Muscle layer of duodenum (tissue), 2 donors: ENCODE data around the gene DMAP1.
"Not testable (repeated sequence)": the region's sequence is repeated elsewhere in the genome, so short reads cannot be mapped to it uniquely, and the experiment has no call there.

Experiments
- H3K27ac ChIP-seq: one replicate; pipeline ENCODE4 v1.7.0; 2013; ENCODE audit warnings: mild to moderate bottlenecking, low read length
- H3K27me3 ChIP-seq: one replicate; pipeline ENCODE4 v1.7.0; 2013; ENCODE audit warnings: low read depth, mild to moderate bottlenecking, control low read depth, low read length
- H3K36me3 ChIP-seq, 2 donors: one replicate each; pipeline ENCODE4 v1.7.0; 2013; ENCODE audit warnings: low read length in 2 of 2, control low read depth in 1 of 2, mild to moderate bottlenecking in 1 of 2; ENCODE audit not compliant: insufficient read depth in 2 of 2, control insufficient read depth in 1 of 2
- H3K4me1 ChIP-seq, 2 donors: one replicate each; pipeline ENCODE4 v1.7.0; 2013; ENCODE audit warnings: low read length in 2 of 2, mild to moderate bottlenecking in 2 of 2, control low read depth in 1 of 2, moderate library complexity in 1 of 2; ENCODE audit not compliant: insufficient read depth in 2 of 2, control insufficient read depth in 1 of 2
- H3K4me3 ChIP-seq, 2 donors: one replicate each; pipeline ENCODE4 v1.7.0; 2013; ENCODE audit warnings: low read length in 2 of 2, low read depth in 1 of 2, mild to moderate bottlenecking in 1 of 2
- H3K9me3 ChIP-seq, 2 donors: one replicate each; pipeline ENCODE4 v1.7.0; 2013; ENCODE audit warnings: low read length in 2 of 2, control low read depth in 1 of 2, mild to moderate bottlenecking in 1 of 2; ENCODE audit not compliant: control insufficient read depth in 1 of 2
- donor health status: healthy.

DMAP1 gene

DNA sequence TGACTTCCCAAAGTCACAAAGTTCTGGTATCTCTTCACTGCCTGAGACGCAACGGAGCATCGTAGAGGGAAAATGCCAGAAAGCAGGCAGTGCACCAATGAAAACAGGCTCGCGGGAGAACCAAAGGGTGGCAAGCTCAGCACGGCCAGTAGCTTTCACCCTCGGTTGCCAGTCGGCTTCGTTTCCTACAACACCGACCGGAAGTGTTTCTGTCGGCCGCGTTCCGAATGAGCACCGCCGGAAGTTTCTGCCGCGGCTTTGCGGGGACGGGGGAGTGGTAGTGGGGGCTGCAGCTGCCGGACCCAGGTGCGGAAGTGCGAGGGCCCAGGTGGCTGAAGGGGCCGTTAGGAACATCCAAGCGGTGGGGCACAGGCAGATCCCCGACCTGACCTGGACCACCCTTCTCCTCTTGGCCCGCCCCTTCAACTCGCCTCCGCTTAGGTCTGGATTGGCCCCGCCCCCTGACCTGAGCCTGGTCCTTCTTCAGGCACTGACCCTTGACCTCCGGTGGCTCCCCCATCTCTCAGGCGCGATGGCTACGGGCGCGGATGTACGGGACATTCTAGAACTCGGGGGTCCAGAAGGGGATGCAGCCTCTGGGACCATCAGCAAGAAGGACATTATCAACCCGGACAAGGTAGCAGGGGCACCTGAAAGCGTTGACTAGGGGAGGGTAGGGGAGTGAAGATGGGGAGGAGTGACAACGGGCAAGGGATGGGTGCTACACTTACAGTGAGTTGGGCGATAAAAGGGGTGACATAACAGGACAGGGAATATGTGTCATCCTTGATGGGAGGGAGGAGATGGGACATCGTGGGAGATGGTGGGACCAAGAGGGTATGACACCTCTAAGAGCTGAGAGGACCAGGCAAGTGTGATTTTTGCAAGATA, at the start of gene DMAP1:
DMAP1 (plus strand) TSS at position 250 of the 891 bp plus-strand sequence; CDS start at position 533, 283 bp downstream.
- Histone ChIP-seq H3K27ac (peak within 1 kb of the TSS; percentile 70), H3K4me3 (peak within 1 kb of the TSS; percentile 89 to 98), H3K27me3 (no peaks in the 10 kb centered on the region), H3K4me1 (peaks cover 8 to 23% of the 10 kb centered on the region in 2 donors), H3K36me3 (peaks cover 6 to 21% of the 10 kb centered on the region in 2 donors), H3K9me3 (no peaks in the 10 kb centered on the region)

DNA sequence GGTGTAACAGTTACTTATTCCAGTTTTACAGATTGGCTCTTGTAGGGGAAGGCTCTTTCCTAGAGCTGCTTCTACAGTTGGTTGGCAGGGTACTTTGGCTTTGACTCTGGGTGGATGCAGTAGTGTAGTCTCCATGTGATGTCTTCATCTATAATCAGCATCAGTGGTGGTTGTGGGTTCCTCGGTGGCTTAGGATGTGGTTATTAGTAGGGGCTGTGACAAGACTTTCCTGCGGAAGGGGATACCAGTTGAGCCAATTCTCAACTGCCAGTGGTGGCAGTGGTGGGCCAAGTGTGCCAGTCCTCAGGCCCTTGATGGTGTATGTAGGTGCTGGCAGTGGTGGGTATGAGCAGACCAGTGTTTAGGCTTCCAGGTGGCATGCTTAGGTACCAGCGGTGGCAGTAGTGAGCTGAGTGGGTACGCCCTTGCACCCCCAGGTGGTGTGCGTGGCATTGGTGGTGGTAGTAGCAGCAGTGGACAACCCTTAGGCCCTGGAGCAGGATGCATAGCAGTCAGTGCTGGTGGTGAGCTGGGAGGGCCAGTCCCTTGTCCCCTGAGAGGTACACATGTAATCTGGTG, 44.7 kb upstream of the DMAP1 start:
- peaks cover 0 to 4% of the 10 kb centered on the region in 2 donors for H3K9me3 ChIP-seq
- H3K4me3 ChIP-seq = no peak overlapping the region
- H3K4me1 ChIP-seq = no peaks in the 10 kb centered on the region
- no peaks in the 10 kb centered on the region for H3K36me3 ChIP-seq
- H3K27me3 ChIP-seq = no peaks in the 10 kb centered on the region
- no peak overlapping the region for H3K27ac ChIP-seq

GRCh38 chr1:44170281-44170823, 42.9 kb upstream of the DMAP1 start:
- no peaks in the 10 kb centered on the region for H3K36me3 ChIP-seq
- H3K27ac ChIP-seq = no peak overlapping the region
- H3K4me1 ChIP-seq = no peaks in the 10 kb centered on the region
- H3K4me3 ChIP-seq = no peak overlapping the region
- no peaks in the 10 kb centered on the region for H3K27me3 ChIP-seq
- peaks cover 0 to 4% of the 10 kb centered on the region in 2 donors for H3K9me3 ChIP-seq

GRCh38 chr1:44174630-44175029, 38.6 kb upstream of the DMAP1 start:
- no peaks in the 10 kb centered on the region for H3K9me3 ChIP-seq
- no peak overlapping the region for H3K27ac ChIP-seq
- H3K27me3 ChIP-seq = no peaks in the 10 kb centered on the region
- no peaks in the 10 kb centered on the region for H3K4me1 ChIP-seq
- no peak overlapping the region for H3K4me3 ChIP-seq
- no peaks in the 10 kb centered on the region for H3K36me3 ChIP-seq

- no peak overlapping the region for H3K4me3 ChIP-seq
- no peaks in the 10 kb centered on the region for H3K9me3 ChIP-seq
- no peaks in the 10 kb centered on the region for H3K4me1 ChIP-seq
- H3K27ac ChIP-seq = no peak overlapping the region
- no peaks in the 10 kb centered on the region for H3K36me3 ChIP-seq
- no peaks in the 10 kb centered on the region for H3K27me3 ChIP-seq
These were observed 12.9 kb upstream of the DMAP1 start for GRCh38 chr1:44200336-44200735.

- not testable (repeated sequence) for H3K27me3 ChIP-seq, H3K27ac ChIP-seq, H3K4me3 ChIP-seq, H3K4me1 ChIP-seq, H3K9me3 ChIP-seq, H3K36me3 ChIP-seq
These were observed 6.7 kb upstream of the DMAP1 start for GRCh38 chr1:44206545-44206944.

GRCh38 chr1:44208226-44208625, 5.0 kb upstream of the DMAP1 start:
- no peak overlapping the region for H3K4me3 ChIP-seq
- H3K36me3 ChIP-seq = no peaks in the 10 kb centered on the region
- H3K4me1 ChIP-seq = peaks cover 0 to 8% of the 10 kb centered on the region in 2 donors
- no peaks in the 10 kb centered on the region for H3K9me3 ChIP-seq
- H3K27ac ChIP-seq = no peak overlapping the region
- no peaks in the 10 kb centered on the region for H3K27me3 ChIP-seq

DNA sequence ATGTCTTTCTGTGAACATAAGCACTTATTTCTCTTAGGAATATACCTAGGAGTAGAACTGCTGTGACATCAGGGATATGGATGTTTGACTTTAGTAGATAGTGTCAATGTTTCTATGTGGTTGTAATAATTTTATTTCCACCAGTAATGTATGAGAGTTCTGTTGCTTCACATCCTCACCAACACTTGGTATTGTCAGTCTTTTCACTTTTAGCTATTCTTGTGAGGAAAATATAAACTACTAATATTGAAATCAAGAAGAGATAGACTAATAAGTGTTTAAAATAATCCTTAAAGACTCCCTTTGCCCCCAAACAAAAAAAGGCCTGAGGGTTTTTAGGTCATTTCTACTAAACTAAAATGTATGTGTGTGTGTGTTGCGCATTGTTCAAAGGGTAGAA, 2.7 kb upstream of the DMAP1 start:
- Histone ChIP-seq H3K4me3 (no peak overlapping the region), H3K9me3 (no peaks in the 10 kb centered on the region), H3K27ac (no peak overlapping the region), H3K27me3 (no peaks in the 10 kb centered on the region), H3K36me3 (peaks cover 0 to 9% of the 10 kb centered on the region in 2 donors), H3K4me1 (peaks cover 8 to 23% of the 10 kb centered on the region in 2 donors)

DNA sequence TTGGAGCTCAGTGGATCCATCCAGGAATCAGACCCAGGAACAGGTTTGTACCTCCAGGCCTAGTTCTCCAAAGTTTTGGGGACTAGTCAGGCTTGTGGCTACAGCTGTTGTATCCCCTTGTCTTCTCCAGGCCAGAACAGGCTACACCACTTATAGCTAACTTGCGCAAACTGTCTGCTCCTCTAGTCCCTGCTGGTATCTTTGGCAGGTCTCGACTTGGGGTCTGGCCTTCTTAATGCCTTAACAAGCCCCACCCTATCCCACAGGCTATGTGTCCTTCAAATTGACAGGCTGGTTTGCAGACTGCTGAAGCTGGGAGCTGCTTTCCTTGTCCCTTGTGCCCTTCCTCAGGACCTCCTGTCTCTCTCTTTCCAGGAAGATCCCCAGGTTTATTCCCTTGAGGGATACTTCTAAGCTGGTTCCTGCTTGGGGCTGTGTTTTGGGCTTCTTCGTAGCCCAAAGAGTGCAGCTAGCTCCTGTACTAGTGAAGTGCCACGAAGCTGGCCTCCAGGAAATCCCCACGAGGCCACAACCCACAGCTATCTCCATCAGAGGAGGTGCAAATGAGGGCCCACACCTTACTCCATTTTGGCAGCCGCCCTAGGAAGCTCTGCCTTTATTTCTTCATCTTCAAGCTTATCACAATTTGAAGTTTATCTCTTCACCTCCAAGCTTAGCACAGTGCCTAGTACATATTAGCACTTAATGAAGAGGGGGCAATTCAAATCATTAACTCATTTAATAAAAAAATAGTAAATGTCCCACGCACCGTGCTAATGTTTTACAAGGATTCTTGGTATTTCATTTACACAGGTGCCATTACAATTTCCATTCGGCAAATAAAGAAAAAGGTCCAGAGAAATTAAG, 683 bp upstream of the DMAP1 start:
- peaks cover 8 to 23% of the 10 kb centered on the region in 2 donors for H3K4me1 ChIP-seq
- peak overlapping the region; percentile 89 to 98 for H3K4me3 ChIP-seq
- peaks cover 0 to 15% of the 10 kb centered on the region in 2 donors for H3K36me3 ChIP-seq
- H3K27ac ChIP-seq = peak overlapping the region; percentile 70
- H3K9me3 ChIP-seq = no peaks in the 10 kb centered on the region
- no peaks in the 10 kb centered on the region for H3K27me3 ChIP-seq

GRCh38 chr1:44217809-44218410, 4.6 kb downstream of the DMAP1 start:
- Histone ChIP-seq H3K27ac (no peak overlapping the region), H3K27me3 (no peaks in the 10 kb centered on the region), H3K4me3 (no peak overlapping the region), H3K4me1 (peaks cover 8 to 15% of the 10 kb centered on the region in 2 donors), H3K36me3 (peaks cover 34 to 59% of the 10 kb centered on the region in 2 donors), H3K9me3 (no peaks in the 10 kb centered on the region)
